Measurements from ENCODE around the gene DDX10.

DNA sequence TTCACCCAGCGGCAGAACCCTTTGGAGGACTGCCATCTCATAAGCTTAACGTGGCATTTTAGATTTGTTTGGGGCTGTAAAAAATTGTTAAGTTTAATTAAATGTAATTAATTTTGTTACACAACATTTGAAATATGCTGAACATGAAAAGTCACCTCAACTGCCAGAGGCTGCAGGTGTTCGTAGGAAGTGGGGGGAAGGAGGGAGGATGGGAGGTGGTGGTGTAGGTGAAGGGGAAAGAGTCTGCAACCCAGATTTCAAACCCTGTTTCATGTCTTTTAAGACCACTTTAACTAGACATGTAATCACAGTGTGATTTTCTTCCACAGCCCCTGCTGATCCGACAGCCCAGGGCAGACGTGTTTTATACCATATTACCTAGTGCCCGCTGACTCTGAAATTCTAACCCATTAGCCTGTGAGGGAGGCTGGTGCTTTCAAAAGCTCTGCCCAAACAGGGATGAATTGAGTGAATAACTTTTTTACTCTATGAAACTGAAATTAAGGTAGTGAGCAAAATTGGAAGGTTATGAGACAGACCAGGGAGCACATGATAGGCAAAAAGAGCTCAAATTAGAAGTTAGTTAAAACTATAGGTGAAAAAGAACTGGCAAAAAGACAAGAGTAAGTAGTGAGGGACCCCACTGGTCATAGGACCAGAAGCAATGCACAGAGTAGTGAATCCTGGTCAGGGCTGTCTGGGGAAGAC, 279.8 kb downstream of the DDX10 start:
- TF ChIP-seq, protein P1, sequence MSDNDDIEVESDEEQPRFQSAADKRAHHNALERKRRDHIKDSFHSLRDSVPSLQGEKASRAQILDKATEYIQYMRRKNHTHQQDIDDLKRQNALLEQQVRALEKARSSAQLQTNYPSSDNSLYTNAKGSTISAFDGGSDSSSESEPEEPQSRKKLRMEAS (IDR thresholded peaks at IDR 0.05): no peak
- TF ChIP-seq, protein P2, sequence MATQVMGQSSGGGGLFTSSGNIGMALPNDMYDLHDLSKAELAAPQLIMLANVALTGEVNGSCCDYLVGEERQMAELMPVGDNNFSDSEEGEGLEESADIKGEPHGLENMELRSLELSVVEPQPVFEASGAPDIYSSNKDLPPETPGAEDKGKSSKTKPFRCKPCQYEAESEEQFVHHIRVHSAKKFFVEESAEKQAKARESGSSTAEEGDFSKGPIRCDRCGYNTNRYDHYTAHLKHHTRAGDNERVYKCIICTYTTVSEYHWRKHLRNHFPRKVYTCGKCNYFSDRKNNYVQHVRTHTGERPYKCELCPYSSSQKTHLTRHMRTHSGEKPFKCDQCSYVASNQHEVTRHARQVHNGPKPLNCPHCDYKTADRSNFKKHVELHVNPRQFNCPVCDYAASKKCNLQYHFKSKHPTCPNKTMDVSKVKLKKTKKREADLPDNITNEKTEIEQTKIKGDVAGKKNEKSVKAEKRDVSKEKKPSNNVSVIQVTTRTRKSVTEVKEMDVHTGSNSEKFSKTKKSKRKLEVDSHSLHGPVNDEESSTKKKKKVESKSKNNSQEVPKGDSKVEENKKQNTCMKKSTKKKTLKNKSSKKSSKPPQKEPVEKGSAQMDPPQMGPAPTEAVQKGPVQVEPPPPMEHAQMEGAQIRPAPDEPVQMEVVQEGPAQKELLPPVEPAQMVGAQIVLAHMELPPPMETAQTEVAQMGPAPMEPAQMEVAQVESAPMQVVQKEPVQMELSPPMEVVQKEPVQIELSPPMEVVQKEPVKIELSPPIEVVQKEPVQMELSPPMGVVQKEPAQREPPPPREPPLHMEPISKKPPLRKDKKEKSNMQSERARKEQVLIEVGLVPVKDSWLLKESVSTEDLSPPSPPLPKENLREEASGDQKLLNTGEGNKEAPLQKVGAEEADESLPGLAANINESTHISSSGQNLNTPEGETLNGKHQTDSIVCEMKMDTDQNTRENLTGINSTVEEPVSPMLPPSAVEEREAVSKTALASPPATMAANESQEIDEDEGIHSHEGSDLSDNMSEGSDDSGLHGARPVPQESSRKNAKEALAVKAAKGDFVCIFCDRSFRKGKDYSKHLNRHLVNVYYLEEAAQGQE (IDR thresholded peaks at IDR 0.05; ENCODE audit: low read depth): no peak
- TF ChIP-seq CEBPB (IDR thresholded peaks at IDR 0.05): no peak
- TF ChIP-seq YY1 (IDR thresholded peaks at IDR 0.05; ENCODE audit: low read depth): no peak
- no peak for TF ChIP-seq RAD21 (IDR thresholded peaks at IDR 0.05; ENCODE audit: low read depth)
- no peak for TF ChIP-seq TAF1 (IDR thresholded peaks at IDR 0.05; ENCODE audit: low read depth)
- no peak for TF ChIP-seq EP300 (IDR thresholded peaks at IDR 0.05; ENCODE audit: borderline replicate concordance)
- no peak for TF ChIP-seq EGR1 (IDR thresholded peaks at IDR 0.05)
- TF ChIP-seq, protein P3, sequence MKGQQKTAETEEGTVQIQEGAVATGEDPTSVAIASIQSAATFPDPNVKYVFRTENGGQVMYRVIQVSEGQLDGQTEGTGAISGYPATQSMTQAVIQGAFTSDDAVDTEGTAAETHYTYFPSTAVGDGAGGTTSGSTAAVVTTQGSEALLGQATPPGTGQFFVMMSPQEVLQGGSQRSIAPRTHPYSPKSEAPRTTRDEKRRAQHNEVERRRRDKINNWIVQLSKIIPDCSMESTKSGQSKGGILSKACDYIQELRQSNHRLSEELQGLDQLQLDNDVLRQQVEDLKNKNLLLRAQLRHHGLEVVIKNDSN (IDR thresholded peaks at IDR 0.05): no peak
